ENCODE data around the gene HDAC11. TPM values are rescaled to one million over a fixed set of nuclear protein-coding genes. Genes with fewer than 3 reads are reported as not detected.

Gene HDAC11
- polyA plus RNA-seq, 1 experiment, result 7.1 TPM

- Histone ChIP-seq H3K9me3 (ENCODE audit: control insufficient read depth, insufficient read depth, low read length) (peaks cover 18% of the 10 kb centered on the region), H3K4me3 (ENCODE audit: low read depth, low read length) (no peak overlapping the region), H3K27ac (ENCODE audit: low read depth, low read length) (peak overlapping the region; percentile 48), H3K27me3 (ENCODE audit: control insufficient read depth, insufficient read depth, low read length) (no peaks in the 10 kb centered on the region)
- ChIA-PET CTCF (interaction anchor here (0.6 to 1.4 kb wide), 3 partner anchors 41 to 113 kb away, joined by 3 read pairs; no protein-coding TSS in a partner anchor), POLR2A (no interaction called here)
- DNase-seq (ENCODE audit: low read depth, low spot score), result no peak
- no peak for TF ChIP-seq CTCF (IDR thresholded peaks at IDR 0.05; ENCODE audit: low read depth, low read length)
These were observed 57.3 kb downstream of the HDAC11 start for GRCh38 chr3:13537244-13537908.

GRCh38 chr3:13537909-13538296, 57.8 kb downstream of the HDAC11 start:
- Histone ChIP-seq H3K27ac (ENCODE audit: low read depth, low read length) (peak overlapping the region; percentile 48), H3K4me3 (ENCODE audit: low read depth, low read length) (no peak overlapping the region), H3K9me3 (ENCODE audit: control insufficient read depth, insufficient read depth, low read length) (peaks cover 21% of the 10 kb centered on the region), H3K27me3 (ENCODE audit: control insufficient read depth, insufficient read depth, low read length) (no peaks in the 10 kb centered on the region)
- POLR2A ChIA-PET, result no interaction called here
- peak; percentile 52 for DNase-seq (ENCODE audit: low read depth, low spot score)
- CTCF ChIA-PET, result interaction anchor here (1.0 to 1.4 kb wide), 3 partner anchors 8 to 110 kb away, joined by 3 to 5 read pairs (median 3); no protein-coding TSS in a partner anchor
- no peak for TF ChIP-seq CTCF (IDR thresholded peaks at IDR 0.05; ENCODE audit: low read depth, low read length)

DNA sequence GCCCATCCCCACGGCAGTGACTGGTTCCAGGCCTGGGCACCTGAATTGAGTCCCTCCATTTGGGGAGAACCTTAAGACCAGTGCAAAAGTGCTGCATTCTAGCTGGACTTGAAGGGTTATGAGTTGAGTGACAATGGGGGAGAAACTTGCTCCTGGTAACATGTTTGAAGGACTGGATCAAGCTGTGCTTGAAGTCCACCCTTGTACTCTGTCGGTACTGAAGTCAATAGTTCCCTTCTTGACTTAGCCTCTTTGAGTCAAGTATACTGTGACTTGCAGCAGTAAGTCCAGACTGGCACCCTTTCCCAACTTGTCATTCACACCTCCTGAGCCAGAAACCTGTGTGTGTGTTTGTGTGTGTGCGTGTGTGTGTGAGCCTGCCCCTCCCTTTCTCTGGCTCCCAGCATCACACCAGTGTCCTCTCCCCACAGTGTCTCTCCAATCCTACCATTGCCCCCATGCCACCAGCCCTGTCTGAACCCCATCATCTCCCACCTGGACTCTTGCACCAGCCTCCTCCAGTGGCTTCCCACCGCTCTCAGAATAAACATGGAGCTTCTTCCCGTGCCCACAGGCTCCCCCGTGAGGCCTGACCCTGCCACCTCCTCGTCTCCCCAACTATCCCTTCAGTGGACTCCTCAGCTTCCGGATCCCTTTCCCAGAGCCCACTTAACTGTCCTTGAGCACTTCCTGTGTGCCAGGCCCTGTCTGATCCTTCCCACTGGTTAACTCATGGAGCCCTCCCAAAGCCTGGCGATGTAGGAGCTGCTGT, 58.6 kb downstream of the HDAC11 start:
- Histone ChIP-seq H3K27me3 (ENCODE audit: control insufficient read depth, insufficient read depth, low read length) (no peaks in the 10 kb centered on the region), H3K9me3 (ENCODE audit: control insufficient read depth, insufficient read depth, low read length) (peaks cover 25% of the 10 kb centered on the region), H3K4me3 (ENCODE audit: low read depth, low read length) (no peak overlapping the region), H3K27ac (ENCODE audit: low read depth, low read length) (peak overlapping the region; percentile 61)
- no peak for TF ChIP-seq CTCF (IDR thresholded peaks at IDR 0.05; ENCODE audit: low read depth, low read length)
- ChIA-PET CTCF (interaction anchor here (0.9 to 2.1 kb wide), 7 partner anchors 9 to 111 kb away, joined by 3 to 9 read pairs (median 3); no protein-coding TSS in a partner anchor), POLR2A (interaction anchor here (0.5 kb wide), 1 partner anchor 1547 kb away, joined by 3 read pairs; no protein-coding TSS in a partner anchor)
- no peak for DNase-seq (ENCODE audit: low read depth, low spot score)

DNA sequence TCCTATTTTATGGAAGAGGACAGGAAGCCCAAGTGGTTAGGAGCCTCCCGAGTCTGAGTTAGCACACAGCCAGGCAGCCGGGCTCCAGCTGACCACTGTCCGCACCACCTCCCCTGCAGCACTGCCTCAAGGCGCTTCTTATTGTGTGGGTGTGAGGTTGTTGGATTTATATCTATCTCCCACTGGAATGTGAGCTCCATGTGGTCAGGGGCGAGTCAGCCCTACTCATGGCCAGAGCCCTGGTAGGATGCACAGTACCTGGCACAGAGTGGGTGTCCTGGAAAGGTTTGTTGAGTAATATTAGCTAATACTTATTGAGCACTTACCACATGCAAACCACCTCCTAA, 59.2 kb downstream of the HDAC11 start:
- TF ChIP-seq CTCF (IDR thresholded peaks at IDR 0.05; ENCODE audit: low read depth, low read length), result no peak
- DNase-seq (ENCODE audit: low read depth, low spot score), result peak; percentile 27
- ChIA-PET POLR2A (interaction anchor here (0.5 kb wide), 1 partner anchor 1547 kb away, joined by 3 read pairs; no protein-coding TSS in a partner anchor), CTCF (interaction anchor here (0.7 to 2.1 kb wide), 7 partner anchors 10 to 110 kb away, joined by 3 to 9 read pairs (median 3); no protein-coding TSS in a partner anchor)
- Histone ChIP-seq H3K27me3 (ENCODE audit: control insufficient read depth, insufficient read depth, low read length) (no peaks in the 10 kb centered on the region), H3K27ac (ENCODE audit: low read depth, low read length) (peak overlapping the region; percentile 61), H3K4me3 (ENCODE audit: low read depth, low read length) (no peak overlapping the region), H3K9me3 (ENCODE audit: control insufficient read depth, insufficient read depth, low read length) (peaks cover 25% of the 10 kb centered on the region)

- peaks cover 25% of the 10 kb centered on the region for H3K9me3 ChIP-seq (ENCODE audit: control insufficient read depth, insufficient read depth, low read length)
- POLR2A ChIA-PET, result no interaction called here
- no peak overlapping the region for H3K4me3 ChIP-seq (ENCODE audit: low read depth, low read length)
- H3K27me3 ChIP-seq (ENCODE audit: control insufficient read depth, insufficient read depth, low read length), result no peaks in the 10 kb centered on the region
- CTCF ChIA-PET, result interaction anchor here (0.7 to 2.1 kb wide), 5 partner anchors 40 to 110 kb away, joined by 3 to 9 read pairs (median 5); no protein-coding TSS in a partner anchor
- DNase-seq (ENCODE audit: low read depth, low spot score), result no peak
- peak overlapping the region; percentile 61 for H3K27ac ChIP-seq (ENCODE audit: low read depth, low read length)
- no peak for TF ChIP-seq CTCF (IDR thresholded peaks at IDR 0.05; ENCODE audit: low read depth, low read length)
These were observed 59.6 kb downstream of the HDAC11 start for GRCh38 chr3:13539671-13540070.
